ENCODE results near the gene MTHFD1L.

GRCh38 chr6:151084275-151084674, 218.8 kb downstream of the MTHFD1L start:
- TF ChIP-seq CTCF (conservative IDR thresholded peaks at IDR 0.05) = no peak
- TF ChIP-seq ZFX (IDR thresholded peaks at IDR 0.05) = no peak

Data from C4-2B (cell line).